ENCODE data around the gene GJD4. TPM values are rescaled to one million over a fixed set of nuclear protein-coding genes. Genes with fewer than 3 reads are reported as not detected.

Gene GJD4
- total RNA-seq, 1 experiment from 2014 or later, result not detected

DNA sequence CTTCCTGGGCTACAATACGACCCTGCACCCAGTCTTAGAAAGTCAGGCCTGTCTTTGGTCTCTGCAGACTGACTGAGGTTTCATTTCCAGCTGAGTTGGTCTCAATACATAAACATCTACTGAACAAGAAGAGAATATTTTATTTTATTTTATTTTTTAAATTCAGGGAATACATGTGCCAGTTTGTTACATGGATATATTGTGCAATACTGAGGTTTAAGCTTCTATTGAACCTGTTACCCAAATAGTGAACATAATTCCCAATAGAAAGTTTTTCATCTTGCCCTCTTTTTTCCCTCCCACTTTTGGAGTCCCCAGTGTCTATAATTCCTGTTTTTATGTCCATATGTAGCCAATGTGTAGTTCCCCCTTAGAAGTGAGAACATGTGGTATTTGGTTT, 26.3 kb downstream of the GJD4 start:
- H3K36me3 ChIP-seq (ENCODE audit: insufficient read depth, low read length, poor library complexity, severe bottlenecking), result no peaks in the 10 kb centered on the region
- no TSS peak for BruUV-seq (replicated peaks)
- peaks cover 36% of the 10 kb centered on the region for H3K4me1 ChIP-seq (ENCODE audit: insufficient read depth, low read length, poor library complexity, severe bottlenecking)
- ChIA-PET POLR2A (ENCODE audit: low non-redundant PET) (no interaction called here), CTCF (no interaction called here)
- TF ChIP-seq, protein P1, sequence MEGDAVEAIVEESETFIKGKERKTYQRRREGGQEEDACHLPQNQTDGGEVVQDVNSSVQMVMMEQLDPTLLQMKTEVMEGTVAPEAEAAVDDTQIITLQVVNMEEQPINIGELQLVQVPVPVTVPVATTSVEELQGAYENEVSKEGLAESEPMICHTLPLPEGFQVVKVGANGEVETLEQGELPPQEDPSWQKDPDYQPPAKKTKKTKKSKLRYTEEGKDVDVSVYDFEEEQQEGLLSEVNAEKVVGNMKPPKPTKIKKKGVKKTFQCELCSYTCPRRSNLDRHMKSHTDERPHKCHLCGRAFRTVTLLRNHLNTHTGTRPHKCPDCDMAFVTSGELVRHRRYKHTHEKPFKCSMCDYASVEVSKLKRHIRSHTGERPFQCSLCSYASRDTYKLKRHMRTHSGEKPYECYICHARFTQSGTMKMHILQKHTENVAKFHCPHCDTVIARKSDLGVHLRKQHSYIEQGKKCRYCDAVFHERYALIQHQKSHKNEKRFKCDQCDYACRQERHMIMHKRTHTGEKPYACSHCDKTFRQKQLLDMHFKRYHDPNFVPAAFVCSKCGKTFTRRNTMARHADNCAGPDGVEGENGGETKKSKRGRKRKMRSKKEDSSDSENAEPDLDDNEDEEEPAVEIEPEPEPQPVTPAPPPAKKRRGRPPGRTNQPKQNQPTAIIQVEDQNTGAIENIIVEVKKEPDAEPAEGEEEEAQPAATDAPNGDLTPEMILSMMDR (conservative IDR thresholded peaks at IDR 0.05; ENCODE audit: low read depth, low read length), result no peak
- TF ChIP-seq EZH2 (IDR thresholded peaks at IDR 0.05; ENCODE audit: borderline replicate concordance, low read depth, low read length, poor library complexity, severe bottlenecking), result no peak
- intact Hi-C loops (cut with micrococcal nuclease; ENCODE audit: unreplicated experiment), result loop anchor here (5.0 to 10.0 kb wide), 3 partner anchors 509 to 863 kb away; no protein-coding TSS in a partner anchor
- no peak overlapping the region for H3K4me3 ChIP-seq (ENCODE audit: low read depth, low read length, poor library complexity, severe bottlenecking)
- peaks cover 8% of the 10 kb centered on the region for H3K9me3 ChIP-seq (ENCODE audit: low read depth, low read length, poor library complexity, severe bottlenecking)
- H3K27me3 ChIP-seq (replicated peaks; ENCODE audit: insufficient read depth, low read depth, low read length, poor library complexity), result no peaks in the 10 kb centered on the region
- H3K27ac ChIP-seq (ENCODE audit: low read depth, low read length, poor library complexity, severe bottlenecking), result no peak overlapping the region
- no peak for DNase-seq (ENCODE audit: low spot score)

DNA sequence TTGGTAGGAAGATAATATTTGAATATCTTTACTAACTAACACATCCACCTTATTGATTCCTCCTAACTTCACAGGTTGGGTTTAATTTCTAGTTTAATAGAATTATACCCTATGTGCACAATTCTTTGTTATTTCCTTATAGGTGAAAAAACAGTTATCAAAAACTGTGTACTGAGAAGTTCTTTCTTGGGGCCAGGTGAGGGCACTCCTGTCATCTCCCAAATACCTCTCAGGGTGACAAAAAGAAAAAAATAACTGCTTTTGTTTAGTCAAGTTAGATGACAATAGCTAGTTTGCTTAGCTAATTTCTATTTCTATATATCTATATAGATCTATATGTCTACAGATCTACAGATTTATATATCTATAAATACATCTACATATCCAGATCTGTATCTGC, 26.9 kb downstream of the GJD4 start:
- POLR2A ChIA-PET (ENCODE audit: low non-redundant PET), result no interaction called here
- H3K27ac ChIP-seq (ENCODE audit: low read depth, low read length, poor library complexity, severe bottlenecking), result no peak overlapping the region
- H3K36me3 ChIP-seq (ENCODE audit: insufficient read depth, low read length, poor library complexity, severe bottlenecking), result no peaks in the 10 kb centered on the region
- CTCF ChIA-PET, result no interaction called here
- TF ChIP-seq EZH2 (IDR thresholded peaks at IDR 0.05; ENCODE audit: borderline replicate concordance, low read depth, low read length, poor library complexity, severe bottlenecking), result no peak
- TF ChIP-seq, protein P1 (conservative IDR thresholded peaks at IDR 0.05; ENCODE audit: low read depth, low read length), result peak; percentile 33; the same call in 1 of the 2 replicates
- DNase-seq (ENCODE audit: low spot score), result no peak
- intact Hi-C loops (cut with micrococcal nuclease; ENCODE audit: unreplicated experiment), result loop anchor here (5.0 to 10.0 kb wide), 3 partner anchors 510 to 863 kb away; no protein-coding TSS in a partner anchor
- H3K27me3 ChIP-seq (replicated peaks; ENCODE audit: insufficient read depth, low read depth, low read length, poor library complexity), result no peaks in the 10 kb centered on the region
- H3K4me3 ChIP-seq (ENCODE audit: low read depth, low read length, poor library complexity, severe bottlenecking), result no peak overlapping the region
- H3K4me1 ChIP-seq (ENCODE audit: insufficient read depth, low read length, poor library complexity, severe bottlenecking), result peaks cover 42% of the 10 kb centered on the region
- BruUV-seq (replicated peaks), result no TSS peak
- H3K9me3 ChIP-seq (ENCODE audit: low read depth, low read length, poor library complexity, severe bottlenecking), result peaks cover 8% of the 10 kb centered on the region

DNA sequence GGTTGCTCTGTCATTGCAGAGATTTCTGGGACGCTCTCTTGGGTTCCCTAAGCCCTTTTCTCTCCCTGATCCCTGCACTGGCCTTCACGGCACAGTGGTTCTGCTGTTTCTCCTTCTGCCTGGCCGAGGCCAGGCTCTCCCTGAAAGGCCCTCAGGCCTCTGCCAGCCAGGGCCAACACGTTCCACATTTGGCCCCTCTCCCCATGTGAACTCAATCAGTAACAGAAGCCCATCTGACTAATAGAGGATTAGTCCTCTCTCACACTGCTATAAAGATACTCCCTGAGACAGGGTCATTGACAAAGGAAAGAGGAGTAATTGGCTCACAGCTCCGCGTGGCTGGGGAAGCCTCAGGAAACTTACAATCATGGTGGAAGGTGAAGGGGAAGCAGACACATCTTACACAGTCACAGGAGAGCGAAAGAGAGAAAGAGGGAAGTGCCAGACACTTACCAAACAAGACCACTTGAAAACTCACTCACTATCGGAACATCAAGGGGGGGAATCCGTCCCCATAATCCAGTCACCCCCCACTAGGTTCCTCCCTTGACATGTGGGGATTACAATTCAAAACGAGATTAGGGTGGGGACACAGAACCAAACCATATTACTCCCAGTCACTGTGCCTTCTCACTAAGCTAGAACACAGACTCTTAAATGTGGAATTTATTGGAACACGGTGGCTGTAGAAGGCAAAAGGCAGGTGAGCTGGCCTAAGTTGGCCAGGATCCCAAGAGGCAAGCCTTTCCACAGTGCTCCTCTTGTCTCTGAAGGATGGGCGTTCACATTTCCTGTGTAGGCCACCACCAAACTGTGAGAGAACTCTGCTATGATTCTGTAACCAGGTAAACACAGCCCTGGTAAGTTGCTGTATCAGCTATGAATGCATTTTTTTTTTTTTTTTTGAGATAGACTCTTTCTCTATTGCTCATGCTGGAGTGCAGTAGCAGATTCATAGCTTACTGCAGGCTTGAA, 28.2 kb downstream of the GJD4 start:
- no TSS peak for BruUV-seq (replicated peaks)

More for the DNA sequence above, 28.2 kb downstream of the GJD4 start:
- H3K27ac ChIP-seq (ENCODE audit: low read depth, low read length, poor library complexity, severe bottlenecking), result no peak overlapping the region
- intact Hi-C loops (cut with micrococcal nuclease; ENCODE audit: unreplicated experiment), result loop anchor here (5.0 to 10.0 kb wide), 3 partner anchors 511 to 862 kb away; no protein-coding TSS in a partner anchor
- DNase-seq (ENCODE audit: low spot score), result peak; percentile 35
- H3K27me3 ChIP-seq (replicated peaks; ENCODE audit: insufficient read depth, low read depth, low read length, poor library complexity), result no peaks in the 10 kb centered on the region
- peaks cover 47% of the 10 kb centered on the region for H3K4me1 ChIP-seq (ENCODE audit: insufficient read depth, low read length, poor library complexity, severe bottlenecking)
- H3K36me3 ChIP-seq (ENCODE audit: insufficient read depth, low read length, poor library complexity, severe bottlenecking), result no peaks in the 10 kb centered on the region
- POLR2A ChIA-PET (ENCODE audit: low non-redundant PET), result interaction anchor here (0.6 kb wide), 2 partner anchors 551 to 565 kb away, joined by 3 to 5 read pairs; no protein-coding TSS in a partner anchor
- peaks cover 8% of the 10 kb centered on the region for H3K9me3 ChIP-seq (ENCODE audit: low read depth, low read length, poor library complexity, severe bottlenecking)
- no peak overlapping the region for H3K4me3 ChIP-seq (ENCODE audit: low read depth, low read length, poor library complexity, severe bottlenecking)
- TF ChIP-seq, protein P1 (conservative IDR thresholded peaks at IDR 0.05; ENCODE audit: low read depth, low read length), result no peak
- no peak for TF ChIP-seq EZH2 (IDR thresholded peaks at IDR 0.05; ENCODE audit: borderline replicate concordance, low read depth, low read length, poor library complexity, severe bottlenecking)
- CTCF ChIA-PET, result interaction anchor here (0.6 to 0.7 kb wide), 2 partner anchors 393 to 1092 kb away, joined by 6 to 12 read pairs; no protein-coding TSS in a partner anchor
